Measurements from ENCODE around the gene VSIR.
A peak's percentile ranks its signal among the peaks of the same experiment; 100 is the strongest.

Gene VSIR

DNA sequence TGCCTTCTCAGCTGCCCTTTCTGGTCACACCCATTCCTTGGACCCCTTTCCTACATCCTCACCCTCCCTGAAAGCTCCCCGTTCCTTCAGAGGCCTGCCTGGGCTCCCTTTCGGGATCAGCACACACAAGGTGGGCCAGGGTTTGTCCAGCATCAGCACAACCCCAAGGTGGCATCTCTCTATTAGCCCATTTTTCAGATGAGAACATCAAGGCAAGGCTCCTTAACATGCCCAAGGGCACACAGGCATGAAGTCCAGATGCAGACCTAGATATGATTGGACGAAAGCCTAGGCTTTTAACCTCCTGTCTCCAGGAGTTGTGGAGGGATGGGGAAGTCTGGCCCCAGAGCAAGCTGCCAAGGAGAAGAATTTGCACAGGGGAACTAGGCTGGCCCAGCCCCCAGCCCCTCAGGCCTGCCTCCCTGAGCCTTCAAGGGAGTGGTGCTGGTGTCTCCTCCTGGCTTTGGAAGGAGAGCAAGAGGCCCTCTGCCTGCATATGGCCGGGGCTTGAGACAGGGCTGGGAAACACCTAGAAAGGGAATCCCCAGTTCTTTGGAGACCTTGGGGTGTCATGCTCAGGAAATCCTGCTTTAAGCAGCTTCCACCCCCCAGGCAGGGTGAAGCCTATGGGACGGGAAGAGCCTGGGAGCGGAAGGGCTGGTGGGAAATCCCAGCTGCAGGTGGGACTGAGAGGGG lies 9.0 kb upstream of the VSIR start:
- no peak for DNase-seq

DNA sequence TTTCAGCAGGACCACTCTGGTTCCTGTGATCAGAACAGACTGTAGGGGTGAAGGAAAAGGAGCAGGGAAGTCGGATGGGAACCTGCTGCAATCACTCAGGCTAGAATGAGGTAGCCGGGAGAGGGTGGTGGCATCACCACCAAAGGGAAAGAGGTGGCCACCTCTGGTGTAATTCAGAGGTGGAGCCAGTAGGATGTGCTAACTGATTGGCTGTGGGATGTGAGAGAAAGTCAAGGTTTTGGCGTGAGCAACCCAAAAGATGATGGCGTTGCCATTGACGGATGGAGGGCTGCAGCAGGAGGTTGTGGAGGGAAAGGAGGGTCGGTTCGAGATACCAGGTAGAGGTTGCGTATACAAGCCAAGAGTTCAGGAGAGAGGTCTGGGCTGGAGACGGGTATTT lies 7.4 kb upstream of the VSIR start:
- no peak for DNase-seq

DNA sequence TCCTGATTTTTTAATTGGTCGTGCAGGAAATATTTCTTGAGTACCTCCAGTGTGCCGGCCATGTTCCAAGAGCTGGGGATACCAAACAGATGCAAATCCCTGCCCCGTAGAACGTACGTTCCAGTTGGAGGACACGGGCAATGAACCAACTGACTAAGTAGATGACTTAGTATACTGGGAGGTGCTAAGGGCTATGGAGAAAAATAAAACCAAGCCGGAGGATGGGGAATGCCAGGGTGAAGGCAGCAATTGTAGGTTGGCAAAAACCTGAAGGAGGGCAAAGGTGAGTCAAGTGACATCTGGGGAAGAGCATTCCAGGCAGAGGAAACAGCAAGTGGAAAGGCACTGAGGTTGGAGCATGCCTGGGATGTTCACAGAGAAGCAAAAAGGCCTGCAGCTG lies 6.8 kb upstream of the VSIR start:
- no peak for DNase-seq

DNA sequence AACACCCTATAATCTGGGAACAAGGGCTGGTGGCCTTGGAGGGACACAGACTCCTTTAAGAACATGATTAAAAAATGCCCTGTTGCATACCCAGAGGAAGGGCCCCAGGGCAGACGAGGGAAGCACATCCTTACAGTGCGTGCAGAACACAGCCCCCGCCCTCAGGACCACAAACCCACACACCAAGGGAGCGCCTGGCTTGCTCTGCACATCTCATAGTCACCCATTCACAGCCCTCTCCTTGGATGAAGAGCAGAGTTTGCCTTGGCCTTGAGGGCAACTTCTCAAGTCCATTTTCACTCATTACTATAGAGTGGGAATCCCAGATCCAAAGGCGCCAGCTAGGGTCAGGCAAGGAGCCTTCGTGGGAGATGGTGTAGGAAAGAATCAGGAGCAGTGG lies 6.3 kb upstream of the VSIR start:
- no peak for DNase-seq

DNA sequence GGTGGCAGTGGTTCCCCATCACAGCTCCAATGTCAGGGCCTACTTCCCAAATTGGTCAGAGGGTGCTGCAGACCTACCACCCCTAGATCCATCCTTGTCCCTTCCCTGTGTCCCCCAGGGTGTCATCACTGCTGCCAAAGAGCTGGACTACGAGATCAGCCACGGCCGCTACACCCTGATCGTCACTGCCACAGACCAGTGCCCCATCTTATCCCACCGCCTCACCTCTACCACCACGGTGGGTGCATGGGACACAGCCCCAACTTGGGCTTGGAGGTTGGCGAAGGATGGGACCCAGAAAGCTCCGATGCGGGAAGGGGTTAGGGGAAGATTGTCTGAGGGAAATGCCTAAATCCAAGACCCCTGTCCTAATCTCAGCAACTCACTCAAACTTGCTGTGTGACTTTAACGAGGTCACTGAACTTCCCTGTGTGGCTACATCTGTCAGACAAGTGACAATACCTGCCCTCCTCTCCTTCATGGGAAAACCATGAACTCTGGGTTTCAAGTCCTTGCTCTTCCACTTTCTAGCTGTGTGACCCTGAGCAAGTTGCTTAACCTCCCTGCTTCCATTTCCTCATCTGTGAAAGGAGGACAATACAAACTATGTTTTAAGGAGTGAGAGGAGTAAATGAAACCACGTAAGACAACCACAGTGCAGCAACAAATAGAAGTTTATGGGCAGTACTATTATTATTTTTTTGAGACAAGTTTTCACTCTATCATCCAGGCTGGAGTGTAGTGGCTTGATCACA lies 4.9 kb upstream of the VSIR start:
- no peak for DNase-seq

DNA sequence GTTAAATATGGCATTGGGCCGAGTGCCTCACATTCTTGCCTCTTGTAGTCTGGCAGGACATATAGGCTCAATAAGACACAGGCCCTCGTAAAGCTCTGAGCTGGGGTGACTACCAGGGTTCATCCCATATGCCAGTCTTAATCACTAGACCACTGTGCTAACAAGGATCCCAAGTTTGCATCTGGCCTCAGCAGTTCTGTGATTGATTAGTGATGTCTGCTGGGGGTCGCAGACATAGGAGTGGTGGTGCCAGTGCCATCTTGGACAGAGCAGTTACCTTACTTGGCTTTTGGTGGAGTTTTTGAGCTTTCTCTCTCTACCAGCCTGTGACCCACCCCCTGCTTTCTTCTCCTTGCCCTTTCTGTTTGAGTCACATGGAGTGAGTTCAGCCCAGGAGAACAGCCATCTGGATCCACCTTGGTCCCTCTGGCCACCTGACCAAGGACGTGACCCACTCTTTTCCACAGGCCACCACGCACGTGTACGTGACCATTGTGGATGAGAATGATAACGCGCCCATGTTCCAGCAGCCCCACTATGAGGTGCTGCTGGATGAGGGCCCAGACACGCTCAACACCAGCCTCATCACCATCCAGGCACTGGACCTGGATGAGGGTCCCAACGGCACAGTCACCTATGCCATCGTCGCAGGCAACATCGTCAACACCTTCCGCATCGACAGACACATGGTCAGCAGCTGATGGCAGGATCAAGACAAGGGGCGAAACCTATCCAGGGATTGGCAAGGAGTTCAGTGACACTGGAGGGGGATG lies 4.1 kb upstream of the VSIR start:
- DNase-seq = no peak

DNA sequence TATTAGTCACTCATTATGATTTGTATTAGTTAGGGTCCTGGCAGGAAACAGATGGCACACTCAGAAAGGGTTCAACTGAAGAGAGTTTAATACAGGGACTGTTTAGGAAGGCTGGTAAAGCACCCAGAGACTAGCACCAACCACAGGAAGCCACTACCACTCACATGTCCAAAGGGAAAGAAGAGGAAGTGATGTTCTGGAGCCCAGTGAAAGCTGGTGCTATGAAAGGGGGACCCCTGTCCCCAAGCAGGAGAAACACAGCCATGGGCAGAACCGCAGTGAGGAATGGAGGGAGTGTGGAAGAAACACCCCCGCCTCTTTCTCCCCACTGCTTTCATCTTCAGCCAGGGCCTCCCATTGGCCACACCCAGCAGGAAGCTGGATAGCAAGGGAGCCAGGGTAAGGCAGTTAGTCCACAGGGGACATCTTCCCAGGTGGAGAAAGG lies 3.2 kb upstream of the VSIR start:
- DNase-seq = no peak

DNA sequence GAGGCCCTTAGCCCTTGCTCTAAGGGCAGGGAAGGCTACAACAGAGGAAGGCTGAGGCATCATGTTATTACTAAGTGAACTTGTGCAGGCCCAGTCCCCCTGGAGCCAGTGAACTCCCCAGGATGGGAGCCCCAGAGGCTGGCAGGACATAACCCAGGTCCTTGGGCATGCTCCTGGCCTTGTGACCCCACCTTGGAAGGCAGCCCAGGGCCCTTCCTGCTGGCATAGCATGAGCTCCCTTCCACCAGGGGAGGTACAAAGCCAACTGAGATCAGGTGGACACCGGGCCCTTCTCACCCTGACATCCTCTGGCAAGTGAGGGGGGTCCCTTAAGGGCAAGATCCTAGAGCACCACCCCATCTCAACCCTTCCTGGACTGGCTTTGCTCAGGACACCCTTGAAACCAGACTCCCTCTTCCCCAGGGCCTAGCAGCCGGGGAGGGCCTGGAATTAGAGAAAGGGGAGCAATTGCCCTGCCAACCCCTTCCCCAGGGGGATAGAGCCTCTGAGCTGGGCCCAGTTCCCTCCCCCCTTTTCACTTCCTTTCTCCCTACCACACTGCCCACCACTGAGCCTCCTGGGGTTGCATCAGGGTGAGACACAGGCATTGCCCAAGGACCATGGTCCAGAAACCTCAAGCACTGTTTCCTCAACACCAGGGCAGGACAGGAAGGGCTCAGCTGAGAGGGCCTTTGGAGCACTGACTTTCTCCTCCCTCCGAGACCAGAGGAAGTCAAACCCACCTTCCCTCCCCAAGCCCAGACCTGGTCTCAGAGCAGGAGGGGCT lies 1.8 kb upstream of the VSIR start:
- no peak for DNase-seq

DNA sequence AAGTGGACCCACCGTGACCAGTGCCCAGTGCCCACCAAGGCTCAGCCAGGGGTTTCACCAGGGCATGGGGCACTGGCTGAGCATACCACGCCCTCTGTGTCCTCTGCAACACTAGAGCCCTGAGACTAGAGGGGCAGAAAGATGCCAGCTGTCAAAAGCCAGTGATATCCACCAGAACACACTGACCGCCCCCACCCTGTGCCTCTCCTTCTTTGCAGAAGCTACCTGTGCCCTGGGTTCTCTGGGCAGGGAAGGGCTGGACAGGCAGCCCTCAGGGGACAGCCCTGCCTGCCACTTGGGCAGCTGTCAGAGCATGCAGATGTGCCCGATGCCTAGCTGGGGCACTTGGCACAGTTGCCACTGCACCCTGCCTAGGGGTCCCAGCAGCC lies 494 bp downstream of the VSIR start:
- DNase-seq = peak; percentile 32 to 34

DNA sequence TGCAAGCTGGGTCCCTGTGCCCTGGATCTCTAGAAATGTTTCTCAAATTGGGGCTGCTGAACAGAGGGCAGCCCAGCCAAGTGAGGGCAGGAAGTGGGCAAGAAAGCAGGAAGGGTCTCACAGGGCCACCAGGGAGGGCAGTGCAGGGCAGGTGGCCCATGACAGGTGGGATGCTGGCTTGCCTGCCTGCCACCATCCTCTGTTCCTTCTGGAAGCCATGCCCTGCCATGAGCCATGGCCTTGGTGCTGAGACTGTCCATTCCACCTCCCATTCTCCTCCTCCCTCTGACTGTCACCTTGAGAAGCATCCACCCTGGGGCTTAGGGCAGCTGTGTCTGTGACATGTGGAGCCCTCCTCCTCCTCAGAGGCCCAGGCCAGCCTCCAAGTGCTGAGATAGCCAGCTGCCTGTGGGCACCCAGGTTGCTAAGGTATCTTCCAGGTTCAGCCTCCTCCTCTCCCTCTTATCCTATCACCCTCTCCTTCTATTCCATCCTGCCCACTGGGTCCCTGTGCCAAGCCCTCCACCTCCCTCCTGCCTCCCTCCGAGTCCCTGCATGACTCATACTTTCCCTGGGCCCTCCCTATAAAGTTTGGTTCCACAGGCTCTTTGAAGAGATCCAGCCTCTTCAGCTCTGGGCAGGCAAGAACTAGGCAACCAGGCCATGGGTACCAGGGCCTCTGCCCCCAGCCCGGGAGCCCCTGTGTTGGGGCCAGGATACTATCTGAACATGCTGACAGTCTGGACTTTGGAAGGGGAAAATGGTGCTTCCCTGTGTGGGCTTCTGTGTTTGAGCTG lies 1.3 kb downstream of the VSIR start:
- DNase-seq = peak; percentile 71 to 75

DNA sequence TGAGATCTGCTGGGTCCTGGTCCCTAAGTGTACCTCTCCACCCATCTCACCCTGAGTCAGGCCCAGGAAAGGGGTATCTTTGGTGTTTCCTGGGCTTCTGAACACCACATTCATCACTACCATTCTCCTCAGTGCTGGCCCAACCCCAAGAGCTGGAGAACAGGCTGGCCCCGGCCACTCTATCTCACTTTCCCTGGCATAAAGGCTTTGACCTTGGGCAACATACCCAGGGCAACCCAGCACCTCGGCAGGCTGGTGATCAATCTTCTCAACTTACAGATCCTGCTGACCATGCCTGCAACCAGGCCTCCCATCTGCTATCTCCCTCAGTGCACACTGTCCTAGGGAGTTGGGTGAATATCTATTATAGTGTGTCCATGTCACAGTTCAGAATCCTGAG lies 2.1 kb downstream of the VSIR start:
- DNase-seq = no peak

DNA sequence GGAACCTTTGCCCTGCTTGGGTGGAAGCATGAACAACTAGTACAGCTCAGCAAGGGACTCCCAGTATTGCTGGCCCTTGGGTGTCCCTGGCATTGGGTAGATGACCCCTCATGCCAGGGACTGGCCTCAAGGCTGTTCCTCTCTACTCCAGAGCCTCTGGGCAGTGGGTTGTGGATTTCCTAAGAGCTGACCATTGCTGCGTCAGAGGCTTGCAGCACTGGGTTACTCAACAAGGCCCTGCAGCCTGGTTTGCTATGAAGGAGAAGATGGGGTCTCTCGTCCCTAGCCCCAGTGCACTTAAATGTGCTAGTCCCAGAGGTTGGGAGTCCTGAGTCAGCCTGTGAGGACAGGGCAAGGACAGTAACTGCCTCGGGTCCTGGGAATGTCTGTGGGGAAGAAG lies 2.5 kb downstream of the VSIR start:
- DNase-seq = no peak

DNA sequence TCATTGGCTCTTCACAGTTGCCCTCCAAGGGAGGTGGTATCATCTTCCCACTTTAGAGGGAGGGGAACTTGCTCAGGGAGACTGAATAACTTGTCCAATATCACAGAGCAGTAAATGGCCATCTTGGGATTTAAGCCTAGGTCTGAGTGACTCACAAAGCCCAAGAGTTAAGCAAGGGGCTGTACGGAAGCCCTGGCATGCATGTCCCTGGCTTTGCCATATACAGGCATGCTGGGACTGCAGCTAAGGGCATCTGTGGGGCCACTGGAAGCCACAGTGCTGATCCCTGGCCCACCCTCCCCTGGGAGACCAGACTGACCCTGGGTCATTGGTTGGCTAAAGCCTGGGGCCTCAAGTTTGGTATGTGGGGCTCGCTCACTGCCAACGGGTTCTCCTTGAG lies 3.1 kb downstream of the VSIR start:
- DNase-seq = no peak

DNA sequence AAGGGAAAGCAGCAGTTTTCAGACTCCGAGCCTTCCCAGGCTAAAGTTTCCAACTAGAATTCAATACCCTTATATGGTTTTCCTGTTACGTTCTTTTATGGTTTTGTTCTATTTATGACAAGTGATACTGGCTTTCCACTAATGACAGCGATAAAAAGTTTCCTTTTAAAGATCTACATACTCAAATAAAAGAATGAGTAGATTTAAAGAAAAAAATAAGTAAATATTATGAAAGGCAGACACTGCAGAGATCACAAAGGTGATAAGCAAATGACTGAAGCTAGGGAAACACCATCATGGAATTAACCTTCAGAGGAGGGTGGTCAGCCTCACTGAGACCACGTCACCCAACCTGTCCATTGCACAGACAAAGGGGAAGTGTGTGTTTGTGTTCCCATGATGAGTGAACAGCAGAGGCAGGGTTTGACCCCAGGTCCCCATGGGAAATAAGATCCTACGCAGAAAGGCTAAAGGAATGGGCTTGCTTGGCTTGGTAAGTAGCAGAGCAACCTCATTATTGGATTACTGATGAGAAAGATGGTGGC lies 4.0 kb downstream of the VSIR start:
- peak in 1 of 2 donors; percentile 38 for DNase-seq

DNA sequence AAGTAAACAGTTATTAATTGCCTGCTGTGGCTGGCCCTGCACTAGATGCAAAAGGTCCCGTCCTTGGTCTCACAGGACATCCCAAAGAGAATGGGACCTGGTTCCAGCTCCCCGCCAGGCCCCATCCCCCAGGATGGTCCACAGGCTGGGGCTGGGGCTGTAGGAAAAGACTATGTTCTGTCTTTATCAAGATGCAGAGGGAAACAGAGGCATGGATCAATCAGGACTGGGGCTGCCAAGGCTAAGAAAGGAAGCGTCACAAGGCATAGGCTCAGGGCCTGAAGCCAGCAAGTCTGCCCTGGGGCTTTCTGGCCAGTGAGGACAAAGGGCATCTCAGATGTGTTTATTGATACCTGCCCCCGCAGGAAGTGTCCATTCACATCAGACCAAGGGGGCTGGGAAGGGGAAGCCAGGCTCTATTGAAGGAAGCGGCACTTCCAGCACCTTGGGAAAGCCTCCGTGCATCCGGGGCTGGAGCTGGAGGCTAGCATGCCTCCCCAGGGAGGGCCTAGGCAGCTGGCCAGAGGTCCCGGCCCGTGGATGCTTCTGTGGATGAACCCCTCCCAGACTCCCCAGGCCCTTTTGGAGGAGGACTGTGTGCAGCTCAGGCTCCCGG lies 5.8 kb downstream of the VSIR start:
- DNase-seq = no peak

DNA sequence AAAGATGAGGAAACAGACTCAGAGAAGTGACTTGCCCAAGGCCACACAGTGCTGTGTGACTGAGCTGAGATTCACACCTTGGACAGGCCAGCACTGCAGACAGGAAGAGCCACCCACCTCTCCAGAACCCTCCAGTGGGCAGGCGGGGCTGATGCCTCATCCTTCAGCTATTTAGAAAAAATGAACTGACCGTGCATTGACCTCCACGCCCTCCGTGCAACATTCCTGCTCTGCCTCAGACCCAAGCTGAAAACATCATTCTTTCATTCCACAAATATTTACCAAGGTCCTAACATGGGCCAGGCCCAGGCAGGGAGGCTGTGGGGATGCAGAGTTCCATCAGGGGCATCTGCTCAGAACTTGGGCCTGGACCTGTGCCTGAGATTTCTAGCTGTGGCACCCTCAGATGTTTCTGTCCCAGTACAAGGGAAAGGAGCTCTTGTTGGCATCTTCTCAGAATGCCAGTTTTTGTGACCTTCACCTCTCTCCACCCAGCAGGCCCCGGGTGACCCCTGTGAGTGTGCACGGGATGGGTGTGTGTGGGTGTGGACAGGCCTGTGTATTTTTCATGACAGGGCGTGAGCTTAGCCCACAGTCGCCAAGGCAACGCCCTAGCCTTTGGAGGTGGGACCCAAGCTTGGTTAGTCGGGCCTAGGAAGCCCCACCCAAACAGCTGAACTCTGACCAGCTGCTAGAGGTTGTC lies 6.5 kb downstream of the VSIR start:
- DNase-seq = peak in 1 of 2 donors; percentile 33

DNA sequence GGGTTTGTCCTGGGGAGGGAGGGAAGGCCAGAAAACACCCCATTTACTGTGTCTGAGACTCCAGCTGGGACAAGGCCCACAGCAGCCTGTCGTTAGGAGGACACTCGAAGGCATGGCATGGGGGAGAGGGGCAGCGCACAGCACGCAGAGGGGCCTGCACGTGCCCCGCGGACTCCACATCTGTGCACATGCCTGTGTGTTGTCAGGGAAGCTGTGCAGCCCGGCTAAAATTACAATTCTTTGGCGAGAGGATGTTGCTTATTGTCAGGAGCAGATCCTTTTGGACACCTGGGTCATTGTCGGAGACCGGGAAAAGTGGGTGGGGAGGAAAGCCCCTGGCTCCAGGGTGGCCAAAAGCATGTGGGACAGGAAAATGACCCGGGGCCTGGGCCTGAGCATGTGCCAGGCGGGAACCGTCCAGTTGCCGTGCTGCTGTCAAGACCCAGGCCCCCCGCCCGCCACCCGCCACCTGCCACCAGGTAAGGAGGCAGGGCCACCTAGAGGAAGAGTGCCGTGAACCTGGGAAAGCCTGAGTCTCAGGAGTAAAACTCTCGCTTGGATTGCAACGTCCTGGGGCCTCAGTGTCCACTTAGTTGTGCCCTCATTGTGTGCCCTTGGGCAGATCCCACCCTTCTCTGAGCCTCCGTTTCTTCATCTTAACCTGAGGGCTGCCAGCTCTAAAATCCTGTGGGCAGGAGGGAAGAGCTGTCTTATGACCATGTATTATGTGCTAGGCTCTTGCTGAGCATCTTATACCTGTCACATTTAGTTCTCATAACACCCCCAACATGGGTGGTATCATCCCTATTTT lies 7.2 kb downstream of the VSIR start:
- no peak for DNase-seq

DNA sequence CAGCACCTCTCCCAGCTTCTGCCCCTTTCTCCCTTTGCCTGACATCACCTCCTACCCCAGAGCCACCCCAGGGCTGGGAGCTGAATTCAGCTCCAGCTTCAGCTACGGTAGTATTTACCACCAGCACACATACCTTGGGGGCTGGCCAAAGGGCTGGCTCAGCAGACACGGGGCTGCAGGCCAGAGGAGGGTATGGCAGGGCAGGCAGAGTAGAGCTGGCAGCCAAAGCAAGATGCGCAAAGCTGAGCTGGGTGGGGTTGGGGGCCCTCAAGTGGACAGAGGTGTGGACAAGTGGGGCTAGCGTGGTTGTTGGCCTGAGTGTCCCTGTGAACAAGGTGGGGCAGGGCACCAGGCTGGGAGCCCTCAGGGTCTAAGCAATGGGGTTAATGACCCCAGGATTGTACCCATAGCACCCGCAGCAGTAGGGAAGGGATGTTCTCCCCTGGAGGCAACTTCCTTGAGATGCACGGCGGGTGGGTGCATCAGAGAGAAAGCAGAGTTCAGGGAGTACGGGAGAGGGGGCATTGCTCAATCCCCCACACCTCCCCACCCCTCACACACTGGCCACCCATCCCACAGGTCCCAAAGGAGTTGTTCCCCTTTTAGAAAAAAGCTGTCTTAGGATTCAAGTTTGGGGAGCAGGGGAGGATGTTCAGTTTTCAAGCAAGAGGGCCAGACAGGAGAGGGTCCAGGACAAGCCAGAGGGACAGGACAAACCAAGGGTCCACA lies 8.0 kb downstream of the VSIR start:
- no peak for DNase-seq
